CD4-positive, alpha-beta T cell treated with Interleukin-6 at 100 ng/mL for 8 hours (primary cell): ENCODE data around the gene GPR35.
"Not testable (repeated sequence)": the region's sequence is repeated elsewhere in the genome, so short reads cannot be mapped to it uniquely, and the experiment has no call there.

ENCODE experiments used
- DNase-seq: peaks from one replicate; pipeline ENCODE4 v3.0.0-alpha.2; 2020; ENCODE audit warnings: mixed read lengths, low spot score

The GPR35 gene

DNA sequence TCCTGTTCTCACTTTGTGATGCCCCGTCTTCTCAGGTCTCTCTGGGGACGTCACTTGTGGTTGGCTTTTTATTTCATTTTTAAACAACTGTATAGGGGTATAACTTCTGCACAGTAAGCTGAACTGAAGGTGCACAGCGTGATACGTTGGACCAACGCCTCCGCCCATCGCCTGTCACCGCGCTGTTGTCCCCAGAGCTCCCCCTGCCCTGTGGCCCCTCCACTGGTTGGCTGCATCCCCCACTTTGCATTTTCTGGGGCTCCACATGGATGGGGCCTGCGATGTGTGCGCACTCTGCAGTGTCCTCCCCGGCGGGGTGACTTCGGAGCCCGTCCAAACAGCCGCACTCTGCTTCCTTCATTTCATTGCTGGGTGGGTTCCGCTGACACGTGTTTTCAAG lies 14.3 kb downstream of the GPR35 start:
- no peak for DNase-seq

DNA sequence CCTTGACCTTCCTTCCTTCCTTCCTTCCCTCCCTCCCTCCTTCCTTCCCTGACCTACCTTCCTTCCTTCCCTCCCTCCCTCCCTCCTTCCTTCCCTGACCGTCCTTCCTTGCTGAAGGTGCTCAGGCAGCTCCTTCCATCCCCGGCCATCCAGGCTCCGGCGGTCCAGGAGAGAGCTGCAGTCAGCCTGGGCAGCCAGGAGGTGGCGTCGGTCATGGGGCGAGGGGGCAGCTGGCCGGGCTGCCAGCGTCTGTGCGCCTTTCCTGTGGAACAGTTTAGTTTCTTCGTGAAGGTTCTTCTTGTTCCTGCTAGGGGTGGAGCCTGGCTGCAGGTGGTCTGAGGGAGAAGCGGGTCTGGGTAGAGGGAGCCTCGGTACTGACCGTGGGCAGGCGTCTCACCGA lies 15.7 kb downstream of the GPR35 start:
- no peak for DNase-seq

DNA sequence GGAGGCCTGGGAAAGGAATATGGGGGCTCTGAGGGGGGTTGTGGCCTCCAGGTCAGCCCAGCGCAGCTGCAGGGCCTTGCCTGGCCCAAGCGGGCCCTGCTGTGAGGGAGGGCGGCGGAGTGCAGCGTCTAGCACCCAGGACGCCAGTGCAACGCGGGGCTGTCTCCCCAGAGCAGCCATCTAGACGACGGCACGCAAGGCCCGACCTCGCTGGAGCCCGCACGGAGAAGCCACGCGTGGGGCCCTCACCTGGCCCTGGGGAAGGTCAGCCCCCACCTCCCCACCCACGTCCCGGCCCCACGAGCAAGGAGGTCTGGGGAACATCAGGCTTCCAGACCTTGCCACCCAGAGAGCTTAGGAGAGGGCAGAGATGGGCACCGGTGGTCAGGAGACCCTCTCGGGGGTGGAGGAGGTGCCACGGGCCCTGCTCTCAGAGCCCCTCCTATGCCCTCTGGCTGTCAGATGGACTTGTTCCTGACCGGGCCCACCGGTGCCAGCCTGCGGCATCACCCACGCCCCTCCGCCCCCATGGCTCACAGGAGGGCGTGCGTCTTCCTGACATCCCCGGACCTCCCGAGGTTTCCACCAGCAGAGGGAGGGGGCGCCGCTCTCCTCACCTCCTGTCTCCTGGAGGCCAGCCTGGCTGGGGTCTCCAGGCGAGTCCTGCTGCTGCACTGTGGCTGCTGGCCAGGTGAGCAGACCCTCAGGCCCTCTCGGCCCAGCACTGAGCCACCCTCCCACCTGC lies 17.0 kb downstream of the GPR35 start:
- DNase-seq = no peak

DNA sequence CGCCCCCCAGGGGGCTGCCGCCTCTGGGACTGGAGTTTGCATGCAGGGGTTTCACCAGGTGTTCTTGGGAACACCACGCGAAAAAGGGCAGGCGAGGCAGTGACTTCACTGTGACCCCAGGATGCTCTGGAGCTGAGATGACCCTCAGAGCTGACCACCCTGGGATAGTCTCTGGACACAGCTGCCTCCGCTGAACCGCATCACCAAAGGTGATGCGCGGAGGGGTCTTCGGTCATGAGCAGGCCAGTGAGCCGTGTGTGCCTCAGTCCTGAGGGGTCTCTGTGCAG lies 17.5 kb downstream of the GPR35 start:
- DNase-seq = no peak

DNA sequence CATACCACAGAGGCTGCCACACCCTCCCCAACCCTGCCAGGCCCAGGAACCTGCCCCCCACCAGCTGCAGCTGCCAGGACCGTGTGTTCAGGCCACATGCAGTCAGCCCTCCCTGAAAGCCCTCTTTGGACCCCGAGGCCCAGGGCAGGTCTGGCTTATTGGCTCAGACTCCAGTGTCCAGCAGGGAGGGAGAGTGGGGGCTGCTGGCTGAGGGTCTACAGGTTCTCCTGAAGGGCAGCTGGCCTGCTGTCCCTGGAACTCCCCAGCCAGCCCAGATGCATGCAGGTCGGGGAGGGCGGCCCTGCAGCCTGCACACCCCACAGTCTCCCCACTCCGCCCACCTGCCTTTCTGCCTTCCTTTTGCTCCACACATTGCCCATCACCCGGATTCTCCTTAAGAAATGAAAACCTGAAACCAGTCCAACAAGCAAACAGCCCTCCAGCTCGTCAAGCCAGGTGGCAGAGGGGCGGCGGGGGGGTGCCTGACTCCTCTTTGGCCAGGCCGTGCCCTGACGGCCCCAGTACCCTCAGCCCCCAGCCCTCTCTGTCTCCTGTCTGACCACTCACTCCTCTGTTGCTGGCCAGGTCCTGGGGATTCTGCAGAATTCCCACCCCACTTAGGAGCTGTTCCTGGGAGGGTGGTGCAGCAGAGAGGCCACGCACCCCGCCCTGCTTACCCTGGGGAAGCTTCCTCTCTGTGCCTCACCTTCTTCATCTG lies 18.0 kb downstream of the GPR35 start:
- no peak for DNase-seq

DNA sequence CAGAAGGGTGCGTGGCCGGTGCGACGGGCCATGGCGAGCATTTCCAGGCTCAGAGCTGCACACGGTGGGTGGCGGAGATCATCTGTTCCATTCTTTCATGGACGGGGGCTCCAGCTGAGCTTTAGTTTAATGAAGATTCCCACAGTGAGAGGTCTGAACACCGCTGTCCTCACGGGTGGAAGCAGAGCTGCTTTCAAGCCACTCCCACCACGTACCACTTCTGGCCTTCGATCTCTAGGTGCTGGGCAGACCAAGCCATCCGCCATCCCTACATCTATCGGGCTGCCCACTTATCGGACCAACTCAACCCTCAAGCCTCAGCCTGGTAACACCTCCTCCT lies 18.5 kb downstream of the GPR35 start:
- no peak for DNase-seq

DNA sequence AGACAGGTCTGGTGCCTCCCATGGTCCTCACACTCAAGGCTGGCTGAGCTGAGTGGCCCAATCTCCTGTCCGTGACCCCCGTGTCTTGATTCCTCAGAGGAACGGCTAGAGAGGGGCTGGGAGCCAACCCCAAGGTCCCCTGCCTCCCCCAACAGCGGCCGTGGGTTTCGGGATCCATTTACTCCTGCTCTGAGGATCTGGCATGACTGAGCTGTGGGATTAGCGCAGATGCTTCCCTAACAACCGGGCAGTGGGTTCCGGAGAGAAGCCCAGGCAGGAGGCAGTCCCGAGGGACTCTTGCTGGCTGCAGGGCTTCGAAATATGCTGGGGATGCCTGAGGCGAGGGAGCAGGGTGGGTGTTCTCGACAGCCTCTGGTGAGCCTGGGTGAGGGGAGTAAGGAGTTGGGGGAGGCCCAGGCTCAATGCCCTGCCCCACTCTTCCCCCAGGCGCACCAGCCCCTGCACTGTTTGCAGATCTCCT lies 18.9 kb downstream of the GPR35 start:
- DNase-seq = no peak

DNA sequence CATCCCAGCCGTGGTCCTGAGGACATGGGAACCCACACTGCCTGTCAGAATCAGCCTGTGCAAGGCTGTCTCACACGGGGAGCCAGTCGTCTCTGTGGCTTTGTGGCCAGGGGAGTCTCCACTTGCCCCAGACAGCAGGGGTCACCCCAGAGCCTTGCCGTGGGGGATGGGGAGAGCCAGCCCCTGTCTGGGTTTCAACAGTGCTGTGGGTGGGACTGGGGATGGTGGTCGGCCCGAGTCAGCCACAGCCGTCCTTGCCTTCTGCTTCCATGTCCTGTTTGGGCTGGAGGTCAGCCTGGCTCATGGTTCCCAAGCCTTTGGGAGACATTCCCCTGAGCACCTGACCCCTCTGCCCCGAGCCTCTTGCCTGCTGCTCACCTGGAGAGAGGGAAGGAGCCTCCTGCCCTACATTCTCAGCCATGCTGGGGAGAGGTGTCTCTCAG lies 19.6 kb downstream of the GPR35 start:
- no peak for DNase-seq

DNA sequence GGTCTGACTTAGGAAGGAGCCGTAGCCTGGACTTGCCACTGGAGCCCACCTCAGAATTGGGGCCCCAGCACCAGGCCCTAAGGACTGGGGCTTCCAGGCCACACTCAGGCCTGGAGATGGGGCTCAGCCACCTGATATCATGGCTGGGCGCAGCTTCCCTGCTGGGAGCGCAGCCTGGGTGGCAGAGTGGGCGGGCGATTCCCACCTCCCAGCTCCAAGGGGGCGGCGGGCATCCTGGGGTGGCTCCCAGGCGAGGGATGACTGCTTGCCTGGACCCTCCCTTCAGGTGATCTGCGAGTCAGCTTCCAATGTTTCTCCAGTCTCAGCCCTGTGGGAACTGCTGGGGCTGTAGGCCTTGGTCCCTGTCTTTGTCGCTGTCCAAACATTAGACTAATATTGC lies 20.1 kb downstream of the GPR35 start:
- DNase-seq = no peak

DNA sequence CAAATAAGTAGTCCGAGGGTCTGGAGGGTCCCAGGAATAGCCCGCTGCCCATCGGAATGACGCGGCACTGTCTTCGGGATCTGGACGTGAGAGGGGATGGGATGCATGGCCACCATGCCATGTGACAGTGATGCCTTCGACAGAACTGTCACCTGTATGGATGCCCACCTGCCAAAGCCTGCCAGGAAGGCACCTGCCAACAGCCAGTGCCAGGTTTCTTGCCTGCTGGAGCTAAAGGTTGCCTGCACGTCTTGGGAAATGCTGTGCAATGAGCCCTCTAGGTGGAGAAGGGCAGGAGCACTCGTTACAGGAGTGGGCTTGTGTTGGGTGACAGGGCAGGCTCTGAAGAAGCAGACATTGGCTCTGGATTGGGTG lies 20.5 kb downstream of the GPR35 start:
- DNase-seq = no peak

DNA sequence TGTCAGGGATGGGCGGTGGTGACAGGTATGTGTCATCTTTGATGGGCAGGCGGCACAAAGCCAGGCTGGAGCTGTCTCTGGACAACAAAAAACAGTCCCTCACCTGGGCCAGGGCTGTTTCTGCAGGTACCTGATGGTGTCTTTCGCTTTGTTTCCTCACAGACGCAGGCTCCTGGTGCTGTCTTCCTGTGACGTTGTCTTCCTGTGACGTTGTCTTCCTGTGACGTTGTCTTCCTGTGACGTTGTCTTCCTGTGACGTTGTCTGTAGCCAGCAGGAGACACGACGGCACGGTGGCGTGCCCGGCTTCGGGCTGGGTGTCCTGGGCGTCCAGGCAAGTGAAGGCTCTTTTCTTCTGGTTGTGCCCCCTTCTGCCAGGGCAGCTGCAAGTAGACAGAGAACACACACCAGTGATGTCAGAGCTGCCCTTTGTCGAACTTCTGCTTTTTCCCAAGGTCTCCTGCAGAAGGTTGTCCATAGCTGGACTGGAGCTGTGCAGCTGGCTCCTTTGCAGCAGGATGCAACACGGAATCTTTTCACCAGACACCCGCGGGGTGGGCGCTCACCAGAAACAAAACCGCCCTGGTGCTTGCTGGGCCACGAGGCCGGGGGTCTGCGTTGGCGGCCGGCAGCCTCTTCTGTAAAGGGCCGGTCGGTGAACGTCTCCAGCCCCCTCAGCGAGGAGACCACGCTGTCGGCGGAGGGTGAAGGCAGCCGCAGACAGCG lies 21.1 kb downstream of the GPR35 start:
- DNase-seq = no peak

DNA sequence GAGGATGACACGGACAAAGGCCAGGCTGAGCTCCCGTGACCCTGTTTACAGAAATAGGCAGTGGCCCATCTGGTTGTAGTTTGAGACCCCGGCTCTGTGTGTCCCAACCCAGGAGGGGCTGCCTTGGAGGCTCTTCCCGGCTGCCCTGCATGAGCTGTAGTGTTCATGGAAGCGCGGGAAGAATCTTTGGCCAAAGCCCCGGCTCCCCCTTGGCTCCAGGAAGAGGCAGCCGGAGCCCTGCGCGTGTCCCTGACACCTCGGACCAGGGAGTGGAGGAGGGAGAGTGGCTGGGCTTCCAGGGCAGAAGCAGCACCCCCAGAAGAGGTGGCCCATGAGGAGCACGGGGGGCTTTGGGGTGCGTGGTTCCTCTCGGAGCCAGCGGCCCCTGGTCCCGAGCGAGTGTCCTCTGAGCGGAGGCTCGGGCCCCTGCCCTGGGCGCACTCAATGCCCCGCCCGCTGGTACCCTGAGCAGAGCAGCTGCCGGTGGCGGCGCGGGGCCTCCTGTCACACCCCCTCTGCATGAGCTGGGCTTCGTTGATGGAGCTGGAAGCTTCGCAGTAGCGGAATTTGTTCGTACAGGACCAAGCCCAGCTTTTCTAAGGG lies 21.7 kb downstream of the GPR35 start:
- DNase-seq = no peak

DNA sequence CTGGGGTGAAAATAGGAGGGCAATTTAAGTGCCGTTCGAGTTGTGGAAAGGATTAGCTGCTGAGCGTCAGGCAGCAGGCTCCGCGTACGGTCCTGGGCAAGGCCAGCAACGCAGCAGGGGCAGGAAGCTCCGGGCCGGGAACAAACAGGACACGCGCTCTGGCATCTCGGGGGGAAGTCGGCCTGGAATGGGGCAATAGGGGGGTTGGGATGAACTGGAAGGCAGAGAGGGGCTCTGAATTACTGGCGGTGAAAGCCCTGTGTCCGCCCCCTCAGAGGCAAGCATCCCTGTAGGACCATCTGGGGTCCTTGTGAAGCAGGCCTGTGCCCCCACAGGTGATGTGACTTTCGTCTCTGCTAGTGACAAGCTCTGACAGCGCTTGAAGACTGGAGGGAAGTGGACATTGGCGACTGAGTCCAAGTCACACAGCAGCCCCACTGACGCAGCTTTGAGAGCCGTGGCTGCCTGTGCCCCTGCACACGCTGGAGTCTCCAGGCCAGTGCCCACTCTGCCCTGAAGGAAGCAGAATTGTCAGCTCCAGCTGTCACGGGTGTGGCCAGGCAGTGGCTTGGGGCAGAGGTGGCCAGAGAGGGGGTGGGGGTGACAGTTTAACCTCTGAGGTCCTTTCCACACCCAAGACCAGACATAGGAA lies 22.3 kb downstream of the GPR35 start:
- DNase-seq = no peak

DNA sequence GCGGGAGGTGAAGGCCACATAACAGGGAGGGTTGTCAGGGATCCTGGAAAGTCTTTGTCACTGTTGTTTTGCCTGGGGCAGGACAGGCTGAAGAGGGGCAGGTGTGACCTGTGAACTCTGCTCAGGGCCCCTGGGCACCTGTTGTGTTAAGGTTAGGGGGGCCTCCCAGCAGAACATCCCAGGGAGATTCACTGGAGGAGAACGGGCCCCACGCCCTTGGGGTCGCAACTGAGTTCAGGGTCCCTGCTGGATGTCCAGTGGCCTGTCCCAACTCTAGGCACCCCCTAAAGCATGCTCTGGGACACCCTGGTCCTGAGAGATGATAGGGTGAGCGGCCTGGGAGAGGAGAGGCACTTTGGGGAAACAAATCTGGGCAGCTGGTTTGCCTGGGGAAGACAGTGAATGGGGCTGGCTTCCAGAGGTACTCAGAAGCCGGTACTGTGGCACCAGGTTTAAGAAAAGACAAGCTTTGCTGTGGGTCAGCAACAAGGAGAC lies 22.9 kb downstream of the GPR35 start:
- DNase-seq = no peak

DNA sequence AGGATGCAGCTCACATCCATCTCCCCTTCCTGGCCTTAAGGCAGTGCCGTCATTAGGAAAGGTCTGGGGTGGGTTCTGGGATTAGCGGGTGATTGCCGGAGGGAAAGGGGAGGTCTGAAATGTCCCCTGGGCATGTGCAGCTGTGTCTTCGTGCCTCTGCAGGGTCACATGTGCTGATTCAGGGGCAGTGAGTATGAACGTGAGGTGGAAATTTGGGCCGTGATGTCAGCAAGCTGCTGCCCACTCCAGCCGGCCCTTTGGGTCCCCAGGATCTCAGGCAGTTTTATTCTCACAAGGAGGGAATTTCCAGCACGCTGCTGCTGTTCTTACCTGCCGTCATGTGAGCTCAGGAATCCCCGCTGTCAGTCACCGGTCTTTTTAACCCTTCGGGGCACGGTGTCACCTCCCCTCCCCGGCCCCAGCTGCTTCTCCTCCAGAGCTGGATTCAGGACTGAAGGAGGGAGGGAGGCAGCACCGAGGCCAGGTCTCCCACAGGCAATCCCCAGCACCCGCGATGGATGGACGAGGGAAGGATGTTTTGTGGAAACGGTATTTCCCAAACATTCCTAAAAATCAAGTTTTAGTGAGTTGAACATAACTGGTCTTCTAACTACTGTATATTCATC lies 23.5 kb downstream of the GPR35 start:
- DNase-seq = no peak

DNA sequence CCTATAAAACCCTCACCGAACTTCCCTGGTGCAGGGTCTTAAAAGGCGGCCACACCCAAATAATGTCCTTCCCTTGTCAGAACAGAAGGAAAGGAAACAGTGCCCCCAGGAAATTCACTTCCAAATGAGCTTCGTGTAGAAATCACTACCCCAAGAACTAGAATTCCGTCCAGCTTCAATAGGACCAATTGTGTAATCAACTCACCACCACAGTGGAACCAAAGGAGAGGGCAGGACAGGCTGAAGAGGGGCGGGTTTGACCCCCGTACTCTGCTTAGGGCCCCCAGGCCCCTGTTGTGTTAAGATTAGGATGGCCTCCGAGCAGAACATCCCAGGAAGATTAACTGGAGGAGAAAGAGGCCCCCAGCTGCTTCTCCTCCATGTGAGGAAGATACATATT lies 24.1 kb downstream of the GPR35 start:
- DNase-seq = no peak

DNA sequence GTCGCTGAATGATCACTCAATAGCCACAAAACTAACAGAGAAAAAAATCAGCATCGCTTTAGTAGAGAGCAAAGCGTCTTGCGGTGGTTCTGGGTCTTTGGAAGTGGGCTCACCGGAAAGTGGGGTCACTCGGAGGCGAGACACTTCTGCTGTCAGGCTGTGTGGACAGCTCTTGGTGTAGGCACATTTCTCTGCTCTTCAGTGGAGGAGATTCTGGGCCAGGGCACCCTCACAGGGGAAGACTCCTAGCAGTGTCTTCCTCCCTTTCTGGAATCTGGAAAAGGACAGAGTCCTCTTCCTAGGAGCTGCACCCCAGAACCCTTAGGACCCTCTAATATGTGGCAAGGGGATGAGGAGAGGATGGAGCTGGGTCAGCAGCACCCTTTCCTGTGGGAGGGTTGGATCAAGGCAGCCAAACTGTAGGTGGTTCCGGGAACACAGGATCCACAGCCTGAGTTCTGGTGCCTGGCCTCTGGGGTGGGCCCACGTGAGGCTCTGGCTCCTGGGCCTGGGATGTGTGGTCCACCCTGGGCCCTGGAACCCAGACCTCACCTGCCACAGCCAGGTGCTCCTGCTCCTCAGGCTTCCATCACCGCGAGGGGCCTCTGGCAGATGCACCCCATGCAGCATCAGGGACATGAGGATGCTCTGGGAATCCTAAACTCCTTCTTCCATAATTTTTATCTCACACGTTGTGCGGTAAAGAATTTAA lies 25.1 kb downstream of the GPR35 start:
- DNase-seq = no peak

DNA sequence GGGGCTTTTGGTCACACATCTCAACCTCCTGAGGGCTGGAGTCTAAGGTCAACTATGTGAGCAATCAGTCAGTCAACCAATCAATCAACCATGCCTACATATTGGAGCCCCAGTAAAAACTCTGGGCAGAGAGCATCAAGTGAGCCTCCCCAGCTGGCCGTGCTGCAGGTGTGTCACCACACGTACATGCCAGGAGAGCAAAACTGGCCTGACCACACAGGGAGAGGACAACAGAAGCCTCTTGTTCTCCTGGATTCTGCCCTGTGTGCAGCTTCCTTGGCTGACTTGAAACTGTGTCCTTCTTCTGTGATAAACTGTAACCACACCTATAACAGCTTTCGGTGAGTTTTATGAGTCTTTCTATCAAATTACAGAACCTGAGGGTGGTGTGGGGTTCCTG lies 25.9 kb downstream of the GPR35 start:
- DNase-seq = no peak

DNA sequence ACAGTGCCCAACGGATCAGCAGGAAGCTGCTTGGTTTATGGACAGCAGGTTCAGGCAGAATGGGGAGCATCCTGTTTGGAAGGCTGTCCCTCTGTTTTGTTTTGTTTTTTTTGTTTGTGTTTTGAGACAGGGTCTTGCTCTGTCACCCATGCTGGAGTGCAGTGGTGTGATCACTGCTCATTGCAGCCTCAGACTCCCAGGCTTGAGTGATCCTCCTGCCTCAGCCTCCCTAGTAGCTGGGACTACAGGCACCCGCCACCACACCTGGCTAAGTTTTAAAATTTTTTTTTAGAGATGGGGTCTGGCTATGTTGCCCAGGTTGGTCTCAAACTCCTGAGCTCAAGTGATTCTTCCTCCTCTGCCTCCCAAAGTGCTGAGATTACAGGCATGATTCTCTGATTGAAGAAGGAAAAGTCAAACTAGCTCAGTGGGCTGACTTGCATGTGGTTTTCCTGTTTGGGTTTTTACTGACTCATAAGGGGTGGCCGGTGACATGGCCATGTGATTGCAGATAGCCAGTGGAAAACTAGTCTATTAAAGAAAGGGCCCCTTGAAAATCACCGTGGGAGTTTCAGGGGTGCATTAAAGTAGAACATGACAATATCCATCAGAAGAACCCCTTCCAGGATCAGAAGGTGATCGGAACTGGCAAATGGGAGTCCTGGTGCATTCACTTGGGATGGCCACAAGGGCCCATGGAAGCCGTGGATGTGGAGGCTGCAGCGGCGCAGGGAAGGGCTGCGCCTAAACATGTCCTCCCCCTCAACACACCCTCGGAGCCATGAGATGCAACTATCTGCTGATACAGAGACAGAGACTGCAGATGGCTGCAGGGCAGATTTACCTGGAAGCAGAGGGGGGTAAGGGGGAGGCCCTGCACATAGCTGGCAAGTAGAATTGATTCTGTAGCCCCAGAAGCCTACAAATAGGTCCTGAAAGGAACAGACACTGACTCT lies 30.9 kb downstream of the GPR35 start:
- no peak for DNase-seq

DNA sequence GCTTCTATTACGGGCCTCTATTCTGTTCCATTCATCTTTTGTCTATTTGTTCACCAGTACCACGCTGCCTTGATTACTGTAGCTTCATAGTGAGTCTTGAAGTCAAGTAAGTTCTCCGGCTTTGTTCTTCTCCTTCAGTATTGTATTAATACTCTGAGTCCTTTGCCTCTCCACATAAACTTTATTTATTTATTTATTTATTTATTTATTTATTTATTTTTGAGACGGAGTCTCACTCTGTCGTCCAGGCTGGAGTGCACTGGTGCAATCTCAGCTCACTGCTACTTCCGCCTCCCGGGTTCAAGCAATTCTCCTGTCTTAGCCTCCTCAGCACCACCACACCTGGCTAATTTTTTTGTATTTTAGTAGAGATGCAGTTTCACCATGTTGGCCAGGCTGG lies 34.6 kb downstream of the GPR35 start:
- DNase-seq = not testable (repeated sequence)
